SKM-1 (cell line): ENCODE data around the gene MGAT1.
A peak's percentile ranks its signal among the peaks of the same experiment; 100 is the strongest.
"Not testable (repeated sequence)": the region's sequence is repeated elsewhere in the genome, so short reads cannot be mapped to it uniquely, and the experiment has no call there.

Experiments
- DNase-seq: peaks from one replicate; lab custom pipeline; 2025; ENCODE audit not compliant: unreplicated experiment; lab: John Stamatoyannopoulos, UW

MGAT1 gene

DNA sequence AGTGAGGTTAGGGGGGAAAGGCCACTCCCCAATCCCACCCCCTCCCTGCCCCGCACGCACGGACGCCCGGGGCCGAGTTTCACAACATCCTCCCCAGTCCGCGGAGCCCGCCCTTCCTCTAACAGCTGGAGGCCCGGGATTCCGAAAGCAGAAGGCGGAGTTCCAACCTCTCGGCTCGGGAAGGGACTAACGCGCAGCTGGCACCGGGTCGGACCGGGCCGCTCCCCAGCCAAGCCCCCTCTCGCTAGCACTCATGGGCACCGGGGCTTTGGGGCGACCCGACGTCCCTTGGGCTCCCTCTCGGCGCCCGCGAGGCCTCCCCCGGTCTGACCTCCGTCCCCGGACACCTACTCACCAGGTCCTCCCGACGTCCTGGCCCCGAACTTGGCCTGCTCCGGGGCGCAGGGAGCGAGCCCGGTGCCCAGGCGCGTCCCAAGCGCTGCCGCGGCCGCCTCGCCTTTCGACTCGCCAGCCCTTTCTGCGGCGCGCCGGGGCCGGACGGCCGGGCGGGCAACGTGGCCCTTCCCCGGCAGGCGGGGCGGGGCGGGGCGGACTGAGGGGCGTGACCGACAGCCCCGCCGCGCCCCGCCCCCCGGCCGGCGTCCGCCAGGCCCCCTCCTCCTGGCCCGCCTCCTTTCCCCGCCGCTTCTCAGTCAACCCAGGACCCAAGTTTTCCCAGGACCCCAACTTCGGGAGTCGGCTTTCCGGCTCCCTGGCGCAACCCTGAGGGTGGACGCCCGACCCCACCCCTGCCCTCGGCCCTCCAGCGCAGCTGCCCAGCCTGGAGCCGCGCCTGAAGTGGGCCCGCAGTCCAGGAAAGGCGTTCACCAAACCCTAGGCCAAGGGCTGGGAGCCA lies at the start of gene MGAT1:
MGAT1 (minus strand) TSS at position 482 of the 856 bp plus-strand sequence. CDS start 9,835 bp downstream, outside the sequence.
- DNase-seq = peak; percentile 72

DNA sequence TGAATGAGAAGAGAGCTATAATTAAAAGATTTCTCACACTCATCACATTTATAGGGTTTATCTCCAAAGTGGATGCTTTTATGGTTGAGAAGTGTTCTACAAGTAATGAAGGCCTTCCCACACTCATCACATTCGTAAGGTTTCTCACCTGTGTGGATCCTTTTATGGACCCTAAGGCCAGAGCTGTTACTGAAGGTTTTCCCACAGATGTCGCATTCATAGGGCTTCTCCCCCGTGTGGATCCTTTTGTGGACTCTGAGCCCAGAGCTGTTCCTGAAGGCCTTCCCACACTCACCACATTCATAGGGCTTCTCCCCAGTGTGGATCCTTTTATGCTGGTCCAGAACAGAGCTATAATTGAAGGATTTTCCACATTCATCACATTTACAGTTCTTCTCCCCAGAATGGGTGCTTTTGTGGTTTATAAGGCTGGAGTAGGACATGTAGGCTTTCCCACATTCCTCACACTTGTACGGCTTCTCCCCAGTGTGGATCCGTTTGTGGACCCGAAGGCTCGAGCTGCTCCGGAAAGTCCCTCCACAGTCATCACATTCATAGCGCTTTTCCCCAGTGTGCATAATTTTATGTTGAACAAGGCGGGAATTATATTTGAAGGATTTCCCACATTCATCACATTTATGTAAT lies 48.0 kb upstream of the MGAT1 start:
- DNase-seq = no peak

DNA sequence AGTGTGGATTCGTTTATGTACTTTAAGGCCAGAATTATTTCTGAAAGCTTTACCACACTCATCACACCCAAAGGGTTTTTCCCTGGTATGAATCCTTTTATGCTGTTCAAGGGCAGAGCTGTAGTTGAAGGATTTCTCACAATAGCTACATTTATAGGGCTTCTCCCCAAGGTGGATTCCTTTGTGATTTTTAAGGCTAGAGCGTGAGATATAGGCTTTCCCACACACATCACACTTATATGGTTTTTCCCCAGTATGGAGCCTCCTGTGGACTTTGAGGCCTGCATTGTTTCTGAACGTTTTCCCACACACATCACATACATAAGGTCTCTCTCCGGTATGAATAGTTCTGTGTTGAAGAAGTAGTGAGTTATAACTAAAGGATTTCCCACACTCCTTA lies 47.2 kb upstream of the MGAT1 start:
- DNase-seq = no peak

DNA sequence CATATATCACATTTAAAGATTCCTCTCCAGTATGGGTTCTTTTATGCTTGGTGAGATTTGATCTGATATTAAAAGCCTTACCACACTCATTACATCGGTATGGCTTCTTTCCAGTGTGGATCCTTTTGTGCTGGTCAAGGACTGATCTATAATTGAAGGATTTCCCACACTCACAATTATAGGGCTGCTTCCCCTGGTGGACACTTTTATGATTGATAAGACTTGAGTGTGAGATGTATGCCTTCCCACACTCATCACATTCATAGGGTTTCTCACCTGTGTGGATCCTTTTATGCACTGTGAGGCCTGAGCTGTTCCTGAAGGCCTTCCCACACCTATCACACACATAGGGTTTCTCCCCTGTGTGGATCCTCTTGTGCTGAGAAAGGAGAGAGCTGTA lies 46.3 kb upstream of the MGAT1 start:
- DNase-seq = no peak

DNA sequence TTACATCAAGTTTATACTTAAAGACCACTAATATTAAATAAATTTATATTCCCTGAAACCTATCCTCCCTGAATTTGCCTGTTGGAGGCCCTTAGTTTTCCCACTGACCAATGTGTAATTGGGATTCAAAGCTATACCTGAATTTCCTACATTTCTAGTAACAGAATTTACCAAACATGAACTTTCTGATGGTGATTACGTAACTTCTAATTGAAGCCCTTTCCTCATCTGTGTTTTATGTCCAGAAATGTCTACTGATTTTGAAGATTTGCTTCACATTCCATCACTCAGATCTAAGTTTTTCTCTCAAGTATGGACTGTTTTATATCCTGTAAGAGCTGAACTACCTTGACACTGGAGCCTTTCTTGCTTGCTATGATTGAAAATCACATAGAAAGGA lies 45.7 kb upstream of the MGAT1 start:
- DNase-seq = no peak

DNA sequence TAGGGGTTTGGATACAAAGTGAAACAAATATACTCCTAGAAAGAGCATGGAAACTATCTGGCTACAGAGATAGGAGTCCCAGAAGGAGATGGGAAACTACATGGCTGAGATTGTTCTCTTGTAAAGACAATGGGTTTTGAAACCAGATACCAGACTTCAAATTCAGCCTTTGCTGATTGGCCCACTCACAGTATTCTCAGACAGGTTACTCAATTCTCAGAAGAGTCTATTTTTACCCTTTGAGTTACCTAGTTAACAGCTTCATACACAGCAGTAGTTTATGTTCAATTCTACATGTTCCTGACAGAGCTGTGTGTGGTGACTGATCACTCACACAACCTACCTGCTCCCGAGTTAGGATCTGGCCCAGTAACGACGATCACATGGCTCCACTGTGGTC lies 44.4 kb upstream of the MGAT1 start:
- no peak for DNase-seq

DNA sequence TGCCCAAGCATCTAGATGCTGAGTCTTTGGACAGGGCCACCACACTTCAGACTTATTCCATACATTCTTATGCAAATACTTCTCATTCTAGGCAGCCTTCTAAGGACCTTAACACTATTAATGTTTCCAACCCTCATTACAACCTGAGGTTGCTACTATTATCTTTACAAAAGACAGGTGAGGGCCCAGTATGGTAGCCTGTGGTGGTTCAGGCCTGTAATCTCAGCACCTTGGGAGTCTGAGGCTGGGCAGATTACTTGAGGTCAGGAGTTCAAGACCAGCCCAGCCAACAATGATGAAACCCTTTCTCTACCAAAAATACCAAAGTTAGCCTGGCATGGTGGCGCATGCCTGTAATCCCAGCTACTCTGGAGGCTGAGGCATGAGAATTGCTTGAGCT lies 42.3 kb upstream of the MGAT1 start:
- DNase-seq = no peak

DNA sequence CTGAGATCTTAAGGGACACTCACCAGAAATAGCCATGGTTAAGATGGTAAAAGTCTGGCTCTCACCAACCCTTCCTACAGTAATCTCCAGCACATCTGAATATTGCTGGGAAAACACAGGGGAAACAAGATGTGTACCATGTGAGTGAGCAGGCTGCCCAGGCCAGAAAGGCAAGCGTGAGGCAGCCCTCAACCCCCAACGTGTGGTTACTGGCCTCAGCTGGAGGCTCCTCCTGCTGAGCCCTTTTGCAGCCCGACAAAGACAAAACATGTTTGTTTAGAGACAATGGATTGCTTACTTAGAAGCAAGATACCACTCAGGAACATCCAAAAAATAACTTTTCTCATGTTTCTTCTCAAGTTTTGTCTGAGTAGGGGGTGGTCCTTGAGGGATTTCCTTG lies 41.8 kb upstream of the MGAT1 start:
- no peak for DNase-seq

DNA sequence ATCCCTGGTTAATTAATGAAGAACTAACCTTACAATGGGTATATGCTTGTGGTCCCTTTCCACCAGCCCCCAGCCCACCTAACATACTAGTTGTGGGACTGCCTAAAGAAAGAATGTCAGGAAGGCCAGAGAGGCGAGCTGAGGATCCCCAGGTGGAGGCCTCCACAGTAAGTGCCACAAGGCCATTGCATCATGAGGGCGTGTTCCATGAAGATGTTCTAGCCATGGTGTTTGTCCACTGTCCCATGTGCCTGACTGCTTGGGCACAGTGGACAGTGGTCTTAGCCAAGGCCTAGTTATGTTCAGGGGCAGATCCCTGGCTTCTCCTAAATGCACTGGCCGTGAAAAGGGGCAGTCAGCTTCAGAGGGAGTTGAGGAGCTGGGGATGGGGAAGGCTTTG lies 37.3 kb upstream of the MGAT1 start:
- DNase-seq = no peak

DNA sequence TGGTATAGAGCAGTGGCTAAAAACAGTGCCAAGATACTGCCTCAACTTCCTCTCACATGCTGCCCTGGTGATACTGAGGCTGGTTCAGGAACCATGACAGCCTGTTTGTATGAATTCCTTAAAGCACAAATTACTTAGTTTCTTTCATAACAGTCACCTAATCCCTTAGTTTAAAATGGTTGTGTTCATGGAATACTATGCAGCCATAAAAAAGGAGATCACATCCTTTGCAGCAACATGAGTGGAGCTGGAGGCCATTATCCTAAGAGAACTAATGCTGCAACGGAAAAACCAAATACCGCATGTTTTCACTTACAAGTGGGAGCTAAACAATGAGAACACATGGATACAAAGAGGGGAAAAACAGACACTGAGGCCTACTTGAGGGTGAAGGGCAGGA lies 36.6 kb upstream of the MGAT1 start:
- no peak for DNase-seq

DNA sequence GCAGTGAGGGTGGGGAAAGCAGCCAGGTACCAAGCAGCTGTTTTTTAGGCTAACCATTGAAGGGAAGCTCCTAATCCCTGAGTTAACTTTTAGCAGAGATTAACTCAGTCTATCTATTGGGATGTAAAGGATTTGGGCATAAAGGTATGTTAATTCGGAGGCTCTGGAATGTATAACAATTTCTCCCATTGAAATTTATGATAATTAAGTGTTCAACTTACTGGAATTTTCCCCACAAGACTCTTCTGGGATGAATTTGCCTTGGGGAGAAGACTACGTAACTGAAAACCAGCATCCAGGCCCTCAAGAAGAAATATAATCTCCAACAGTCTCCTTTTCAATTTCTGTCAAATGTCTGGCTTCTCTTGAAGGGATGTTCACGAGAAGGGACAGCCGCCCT lies 34.9 kb upstream of the MGAT1 start:
- no peak for DNase-seq

DNA sequence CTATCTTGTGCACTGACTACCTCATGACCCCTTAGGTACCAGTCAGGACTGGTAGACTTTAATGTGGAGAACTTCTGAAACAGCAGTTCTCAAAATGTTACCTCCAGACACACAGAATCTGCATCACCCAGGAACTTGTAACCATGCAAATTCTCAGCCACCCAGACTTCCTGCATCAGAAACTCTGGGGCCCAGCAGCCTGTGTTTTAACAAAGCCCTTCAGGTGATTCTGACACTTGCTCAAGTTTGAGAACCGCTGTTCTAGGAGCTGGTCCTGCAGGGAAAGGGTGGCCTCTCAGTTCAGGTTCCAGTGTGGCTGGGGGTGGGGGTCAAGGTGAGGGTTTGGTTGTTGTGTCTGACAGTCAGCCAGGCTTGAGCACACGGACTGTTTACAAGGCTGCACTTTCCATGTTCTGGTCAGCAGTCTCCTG lies 30.0 kb upstream of the MGAT1 start:
- no peak for DNase-seq

DNA sequence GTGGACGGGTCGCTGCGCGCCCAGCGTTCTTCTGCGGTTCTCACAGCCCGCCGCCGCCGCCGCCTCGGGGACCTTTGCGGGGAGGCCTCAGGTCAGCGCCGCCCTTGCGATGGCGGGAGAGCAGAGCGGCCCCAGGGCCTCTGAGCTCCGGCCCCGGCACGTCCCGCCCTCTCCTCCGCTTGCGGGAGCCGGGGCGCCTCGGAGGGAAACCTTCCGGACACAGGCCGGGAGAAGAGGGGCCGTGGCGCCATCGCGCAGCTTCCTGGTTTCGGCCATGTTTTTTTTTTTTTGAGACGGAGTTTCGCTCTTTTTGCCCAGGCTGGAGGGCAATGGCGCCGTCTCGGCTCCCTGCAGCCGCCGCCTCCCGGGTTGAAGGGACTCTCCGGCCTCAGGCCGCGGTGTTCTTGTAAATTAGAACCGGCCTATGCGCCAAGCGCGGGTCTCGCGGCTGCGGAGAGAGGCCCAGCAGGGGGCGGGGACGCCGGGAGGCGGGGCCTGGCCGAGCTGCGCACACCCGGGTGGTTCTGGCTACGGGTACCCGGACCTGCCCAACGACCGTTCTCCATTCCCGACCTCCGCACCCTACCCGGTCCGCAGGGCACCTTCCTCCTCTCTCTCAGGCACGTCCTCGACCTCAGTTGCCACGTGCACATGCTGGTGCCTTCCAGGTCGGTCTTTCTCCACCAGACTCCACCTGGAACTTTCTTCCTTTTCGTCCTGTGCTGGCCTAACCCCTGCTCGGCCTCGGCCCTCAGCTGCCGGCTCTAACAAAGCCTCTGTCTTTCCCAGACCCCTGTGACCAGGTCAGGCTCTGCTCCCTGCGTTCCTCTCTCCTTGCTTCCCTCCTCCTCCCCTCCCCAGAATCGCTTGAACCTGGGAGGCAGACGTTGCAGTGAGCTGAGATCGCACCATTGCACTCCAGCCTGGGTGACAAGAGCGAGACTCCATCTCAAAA lies 28.8 kb upstream of the MGAT1 start:
- no peak for DNase-seq

DNA sequence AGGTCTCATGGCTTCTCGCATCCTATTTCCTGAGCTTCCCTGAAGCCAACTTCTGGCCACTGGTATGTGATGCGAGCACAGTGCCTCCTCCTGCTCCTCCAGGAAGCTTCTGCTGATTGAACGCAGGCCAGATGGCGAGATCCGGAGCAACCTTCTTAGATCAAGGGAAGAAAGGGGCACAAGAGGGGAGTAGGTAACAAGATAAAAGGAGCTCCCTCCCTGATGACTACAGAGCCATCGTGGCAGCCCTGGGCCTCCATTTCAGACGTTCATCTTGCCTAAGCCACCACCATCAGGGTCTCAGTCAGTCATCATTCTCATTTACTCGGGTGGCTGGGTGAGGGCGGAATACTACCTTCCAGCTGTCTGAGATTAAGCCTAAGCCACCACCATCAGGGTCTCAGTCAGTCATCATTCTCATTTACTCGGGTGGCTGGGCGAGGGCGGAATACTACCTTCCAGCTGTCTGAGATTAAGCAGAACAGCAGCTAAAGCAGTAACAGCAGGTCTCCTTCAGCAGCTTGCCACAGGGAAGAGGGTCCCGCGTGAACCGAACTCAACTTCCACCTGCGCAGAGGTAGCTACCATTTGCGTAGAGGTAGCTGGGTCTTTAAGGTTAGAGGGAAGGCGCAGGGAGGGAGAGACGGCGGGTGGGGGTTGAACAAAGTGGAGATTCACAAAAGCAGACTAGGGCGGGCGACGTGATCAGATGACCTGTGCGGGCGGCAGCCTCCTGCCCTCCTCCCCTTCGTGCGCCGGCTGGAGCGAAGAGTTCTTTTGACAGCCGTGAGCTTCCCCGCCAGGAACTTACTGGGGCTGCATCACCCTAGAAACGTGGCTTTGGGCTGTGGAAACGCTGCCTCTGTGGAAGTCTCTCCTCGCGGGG lies 27.9 kb upstream of the MGAT1 start:
- no peak for DNase-seq

DNA sequence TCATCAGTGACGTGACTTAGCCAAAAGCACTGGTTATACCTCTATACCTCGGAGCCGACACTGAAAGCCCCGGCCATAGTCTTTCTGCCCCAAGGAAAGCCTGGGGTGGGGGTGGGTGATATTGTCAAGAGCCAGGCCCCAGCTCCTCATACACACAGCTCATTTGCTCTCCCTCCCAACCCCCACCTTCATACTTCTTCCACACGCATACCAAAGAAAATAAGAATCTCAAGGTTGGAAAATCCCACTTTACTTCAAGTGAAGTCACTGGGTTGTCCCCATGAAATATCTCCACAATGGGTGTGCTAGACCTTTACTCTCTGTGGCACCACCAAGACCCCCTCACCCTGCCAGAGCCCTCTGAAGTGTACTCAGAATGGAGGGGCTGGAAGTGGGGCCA lies 27.1 kb upstream of the MGAT1 start:
- DNase-seq = no peak

DNA sequence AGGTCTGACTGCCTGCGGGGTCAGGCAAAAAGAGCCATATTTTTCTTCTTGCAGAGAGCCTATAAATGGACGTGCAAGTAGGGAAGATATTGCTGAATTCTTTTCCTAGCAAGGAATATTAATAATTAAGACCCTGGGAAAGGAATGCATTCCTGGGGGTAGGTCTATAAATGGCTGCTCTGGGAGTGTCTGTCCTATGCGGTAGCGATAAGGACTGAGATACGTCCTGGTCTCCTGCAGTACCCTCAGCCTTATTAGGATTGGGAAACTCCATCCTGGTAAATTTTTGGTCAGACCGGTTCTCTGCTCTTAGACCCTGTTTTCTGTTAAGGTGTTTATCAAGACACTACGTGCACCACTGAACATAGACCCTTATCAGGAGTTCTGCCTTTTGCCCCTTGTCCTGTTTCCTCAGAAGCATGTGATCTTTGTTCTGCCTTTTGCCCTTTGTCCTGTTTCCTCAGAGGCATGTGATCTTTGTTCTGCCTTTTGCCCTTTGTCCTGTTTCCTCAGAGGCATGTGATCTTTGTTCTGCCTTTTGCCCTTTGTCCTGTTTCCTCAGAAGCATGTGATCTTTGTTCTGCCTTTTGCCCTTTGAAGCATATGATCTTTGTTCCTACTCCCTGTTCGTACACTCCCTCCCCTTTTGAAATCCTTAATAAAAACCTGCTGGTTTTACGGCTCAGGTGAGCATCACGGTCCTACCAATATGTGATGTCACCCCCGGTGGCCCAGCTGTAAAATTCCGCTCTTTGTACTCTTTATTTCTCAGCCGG lies 26.3 kb upstream of the MGAT1 start:
- DNase-seq = not testable (repeated sequence)

DNA sequence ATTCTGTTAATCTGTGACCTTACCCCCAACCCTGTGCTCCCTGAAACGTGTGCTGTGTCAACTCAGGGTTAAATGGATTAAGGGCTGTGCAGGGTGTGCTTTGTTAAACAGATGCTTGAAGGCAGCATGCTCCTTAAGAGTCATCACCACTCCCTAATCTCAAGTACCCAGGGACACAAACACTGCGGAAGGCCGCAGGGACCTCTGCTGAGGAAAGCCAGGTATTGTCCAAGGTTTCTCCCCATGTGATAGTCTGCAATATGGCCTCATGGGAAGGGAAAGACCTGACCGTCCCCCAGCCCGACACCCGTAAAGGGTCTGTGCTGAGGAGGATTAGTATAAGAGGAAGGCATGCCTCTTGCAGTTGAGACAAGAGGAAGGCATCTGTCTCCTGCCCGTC lies 24.8 kb upstream of the MGAT1 start:
- not testable (repeated sequence) for DNase-seq

DNA sequence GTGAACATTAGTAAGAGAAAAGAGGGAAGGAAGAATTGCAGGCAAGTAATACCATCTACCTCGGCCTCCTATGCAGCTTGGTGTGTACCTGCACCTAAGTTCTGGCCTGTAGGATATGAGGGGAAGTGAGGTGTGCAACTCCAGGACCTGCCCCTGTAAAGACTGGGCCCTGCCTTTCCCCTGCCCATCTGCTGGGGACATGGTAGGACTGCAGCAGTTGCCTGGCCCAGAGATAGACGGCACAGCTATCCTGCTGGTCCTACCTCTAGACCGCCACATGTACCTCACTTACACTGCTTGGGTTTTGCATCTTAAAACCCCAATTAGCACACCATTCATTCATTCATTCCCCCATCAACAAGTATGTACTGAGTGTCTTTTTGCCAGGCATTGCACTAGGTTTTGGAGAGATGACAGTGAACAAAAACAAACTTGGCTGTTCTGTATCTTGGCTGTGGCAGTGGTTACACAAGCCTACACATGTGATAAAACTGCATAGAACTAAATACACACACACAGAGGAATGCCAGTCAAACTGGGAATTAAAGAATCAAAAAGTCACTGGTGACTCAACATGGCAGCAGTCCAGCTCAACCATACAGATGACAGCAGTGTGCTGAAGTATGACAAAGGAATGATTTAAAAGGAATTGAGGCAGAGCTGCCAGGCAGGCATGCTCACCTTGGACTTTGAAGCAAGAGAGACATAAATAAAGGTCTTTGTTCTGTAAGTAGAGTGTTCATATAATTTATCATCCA lies 23.3 kb upstream of the MGAT1 start:
- DNase-seq = no peak
